Measurements from ENCODE around the gene CRACDL.

CRACDL gene

DNA sequence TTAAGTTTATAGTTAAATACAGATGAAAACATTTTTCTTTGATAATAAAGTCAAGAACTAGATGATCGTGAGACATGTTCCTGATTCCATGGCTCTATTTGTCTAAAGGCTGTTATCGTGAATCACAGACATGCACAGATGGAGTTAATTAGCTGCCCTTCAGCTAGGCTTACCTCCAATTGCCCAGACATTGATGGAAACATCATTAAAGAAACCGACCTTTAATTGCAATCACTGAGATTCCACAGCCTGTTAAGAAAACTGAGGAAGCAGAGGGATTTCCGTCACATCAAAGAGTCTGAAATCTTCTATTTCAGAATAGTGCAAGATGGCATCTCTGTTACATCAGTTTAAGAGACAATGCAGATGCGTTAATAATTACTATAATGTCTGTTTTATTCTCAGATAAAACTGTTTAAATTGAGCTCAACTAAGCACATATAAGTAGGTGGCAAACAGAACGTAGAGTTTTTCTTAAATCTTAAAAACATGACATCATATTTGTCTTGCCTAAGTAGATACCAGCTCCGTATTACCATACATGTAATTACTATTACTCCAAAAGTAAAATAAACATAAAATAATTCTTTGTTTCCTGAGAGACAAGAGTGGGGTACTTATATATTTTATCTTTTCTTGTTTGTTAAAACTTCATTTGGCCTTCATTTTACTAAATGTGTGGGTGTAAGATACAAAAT is 23.9 kb upstream of the CRACDL start:
- H3K27ac ChIP-seq (replicated peaks), result no peak overlapping the region
- no peaks in the 10 kb centered on the region for H3K27me3 ChIP-seq (ENCODE audit: insufficient read depth, poor library complexity, severe bottlenecking)
- TF ChIP-seq SPI1 (IDR thresholded peaks at IDR 0.05; ENCODE audit: borderline replicate concordance, low read depth) (no peak), GABPA (IDR thresholded peaks at IDR 0.05; ENCODE audit: low read depth) (no peak), POLR2AphosphoS5 (IDR thresholded peaks at IDR 0.05; ENCODE audit: low read depth) (no peak)
- TF ChIP-seq, protein P1, sequence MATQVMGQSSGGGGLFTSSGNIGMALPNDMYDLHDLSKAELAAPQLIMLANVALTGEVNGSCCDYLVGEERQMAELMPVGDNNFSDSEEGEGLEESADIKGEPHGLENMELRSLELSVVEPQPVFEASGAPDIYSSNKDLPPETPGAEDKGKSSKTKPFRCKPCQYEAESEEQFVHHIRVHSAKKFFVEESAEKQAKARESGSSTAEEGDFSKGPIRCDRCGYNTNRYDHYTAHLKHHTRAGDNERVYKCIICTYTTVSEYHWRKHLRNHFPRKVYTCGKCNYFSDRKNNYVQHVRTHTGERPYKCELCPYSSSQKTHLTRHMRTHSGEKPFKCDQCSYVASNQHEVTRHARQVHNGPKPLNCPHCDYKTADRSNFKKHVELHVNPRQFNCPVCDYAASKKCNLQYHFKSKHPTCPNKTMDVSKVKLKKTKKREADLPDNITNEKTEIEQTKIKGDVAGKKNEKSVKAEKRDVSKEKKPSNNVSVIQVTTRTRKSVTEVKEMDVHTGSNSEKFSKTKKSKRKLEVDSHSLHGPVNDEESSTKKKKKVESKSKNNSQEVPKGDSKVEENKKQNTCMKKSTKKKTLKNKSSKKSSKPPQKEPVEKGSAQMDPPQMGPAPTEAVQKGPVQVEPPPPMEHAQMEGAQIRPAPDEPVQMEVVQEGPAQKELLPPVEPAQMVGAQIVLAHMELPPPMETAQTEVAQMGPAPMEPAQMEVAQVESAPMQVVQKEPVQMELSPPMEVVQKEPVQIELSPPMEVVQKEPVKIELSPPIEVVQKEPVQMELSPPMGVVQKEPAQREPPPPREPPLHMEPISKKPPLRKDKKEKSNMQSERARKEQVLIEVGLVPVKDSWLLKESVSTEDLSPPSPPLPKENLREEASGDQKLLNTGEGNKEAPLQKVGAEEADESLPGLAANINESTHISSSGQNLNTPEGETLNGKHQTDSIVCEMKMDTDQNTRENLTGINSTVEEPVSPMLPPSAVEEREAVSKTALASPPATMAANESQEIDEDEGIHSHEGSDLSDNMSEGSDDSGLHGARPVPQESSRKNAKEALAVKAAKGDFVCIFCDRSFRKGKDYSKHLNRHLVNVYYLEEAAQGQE (IDR thresholded peaks at IDR 0.05; ENCODE audit: insufficient replicate concordance, low read depth), result no peak
- TF ChIP-seq, protein P2, sequence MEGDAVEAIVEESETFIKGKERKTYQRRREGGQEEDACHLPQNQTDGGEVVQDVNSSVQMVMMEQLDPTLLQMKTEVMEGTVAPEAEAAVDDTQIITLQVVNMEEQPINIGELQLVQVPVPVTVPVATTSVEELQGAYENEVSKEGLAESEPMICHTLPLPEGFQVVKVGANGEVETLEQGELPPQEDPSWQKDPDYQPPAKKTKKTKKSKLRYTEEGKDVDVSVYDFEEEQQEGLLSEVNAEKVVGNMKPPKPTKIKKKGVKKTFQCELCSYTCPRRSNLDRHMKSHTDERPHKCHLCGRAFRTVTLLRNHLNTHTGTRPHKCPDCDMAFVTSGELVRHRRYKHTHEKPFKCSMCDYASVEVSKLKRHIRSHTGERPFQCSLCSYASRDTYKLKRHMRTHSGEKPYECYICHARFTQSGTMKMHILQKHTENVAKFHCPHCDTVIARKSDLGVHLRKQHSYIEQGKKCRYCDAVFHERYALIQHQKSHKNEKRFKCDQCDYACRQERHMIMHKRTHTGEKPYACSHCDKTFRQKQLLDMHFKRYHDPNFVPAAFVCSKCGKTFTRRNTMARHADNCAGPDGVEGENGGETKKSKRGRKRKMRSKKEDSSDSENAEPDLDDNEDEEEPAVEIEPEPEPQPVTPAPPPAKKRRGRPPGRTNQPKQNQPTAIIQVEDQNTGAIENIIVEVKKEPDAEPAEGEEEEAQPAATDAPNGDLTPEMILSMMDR (IDR thresholded peaks at IDR 0.05; ENCODE audit: insufficient read depth, low read length), result no peak
- no peak overlapping the region for H3K4me3 ChIP-seq (replicated peaks; ENCODE audit: insufficient read depth, low read length)
- DNase-seq (ENCODE audit: low read depth in 1 of 2, low spot score in 1 of 2), result no peak

DNA sequence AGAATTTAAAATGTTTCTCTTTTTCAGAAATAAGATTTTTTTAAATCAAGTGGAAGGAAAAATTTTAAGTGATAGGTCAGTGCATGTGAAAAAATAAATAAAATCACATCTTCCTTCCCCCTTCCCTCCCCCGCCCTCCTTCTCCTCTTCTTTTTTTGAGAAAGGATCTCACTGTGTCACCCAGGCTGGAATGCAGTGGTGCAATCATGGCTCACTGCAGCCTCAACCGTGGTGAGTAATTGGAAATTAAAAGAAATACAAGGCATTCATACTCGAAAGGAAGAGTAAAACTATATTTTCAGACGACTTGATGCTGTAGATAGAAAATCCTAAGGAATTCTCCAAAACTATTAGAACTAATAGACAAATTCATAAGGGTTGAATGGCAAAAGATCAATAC is 16.9 kb upstream of the CRACDL start:
- Histone ChIP-seq H3K4me3 (replicated peaks; ENCODE audit: insufficient read depth, low read length) (no peak overlapping the region), H3K27me3 (ENCODE audit: insufficient read depth, poor library complexity, severe bottlenecking) (peaks cover 2% of the 10 kb centered on the region), H3K27ac (replicated peaks) (no peak overlapping the region)
- DNase-seq (ENCODE audit: low read depth in 1 of 2, low spot score in 1 of 2), result no peak
- TF ChIP-seq, protein P2 (IDR thresholded peaks at IDR 0.05; ENCODE audit: insufficient read depth, low read length), result no peak
- TF ChIP-seq SPI1 (IDR thresholded peaks at IDR 0.05; ENCODE audit: borderline replicate concordance, low read depth) (no peak), GABPA (IDR thresholded peaks at IDR 0.05; ENCODE audit: low read depth) (no peak), POLR2AphosphoS5 (IDR thresholded peaks at IDR 0.05; ENCODE audit: low read depth) (no peak)
- TF ChIP-seq, protein P1 (IDR thresholded peaks at IDR 0.05; ENCODE audit: insufficient replicate concordance, low read depth), result no peak

DNA sequence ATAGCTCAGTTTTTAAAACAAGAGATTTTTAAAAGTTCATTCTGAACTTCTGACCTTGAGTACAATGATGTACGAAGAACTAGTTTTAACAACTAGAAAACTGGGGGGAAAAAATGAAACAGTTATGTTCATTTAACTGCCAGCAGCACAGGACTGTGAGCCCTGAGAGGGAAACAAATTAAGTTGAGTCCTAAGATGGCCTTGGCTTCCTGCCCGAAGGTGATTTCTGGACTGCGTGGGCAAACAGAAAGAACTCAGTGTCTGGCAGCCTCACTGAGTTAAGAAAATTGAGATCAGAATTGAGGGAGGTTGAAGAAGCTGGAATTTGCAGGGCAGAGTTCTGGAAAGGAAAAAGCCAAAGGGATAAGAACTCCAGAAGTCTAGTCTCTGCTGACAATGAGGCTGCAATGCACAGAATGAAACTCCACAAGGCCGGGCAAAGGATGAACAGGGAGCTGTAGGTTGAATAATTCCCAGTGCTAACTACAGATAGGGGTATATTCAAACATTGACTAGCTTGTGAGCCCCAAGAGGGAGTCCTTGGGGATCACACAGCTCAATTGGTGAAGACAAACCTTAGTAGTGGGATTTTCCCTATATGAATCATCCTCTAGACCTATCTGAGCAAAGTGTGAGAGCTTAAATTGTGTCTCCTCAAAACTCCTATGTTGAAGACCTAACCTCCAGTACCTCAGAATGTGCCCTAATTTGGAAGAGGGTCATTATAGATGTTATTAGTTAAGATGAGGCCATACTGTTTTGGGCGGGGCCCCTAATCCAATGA is 13.1 kb upstream of the CRACDL start:
- Histone ChIP-seq H3K27ac (replicated peaks) (no peak overlapping the region), H3K27me3 (ENCODE audit: insufficient read depth, poor library complexity, severe bottlenecking) (peaks cover 2% of the 10 kb centered on the region), H3K4me3 (replicated peaks; ENCODE audit: insufficient read depth, low read length) (no peak overlapping the region)
- no peak for DNase-seq (ENCODE audit: low read depth in 1 of 2, low spot score in 1 of 2)
- TF ChIP-seq GABPA (IDR thresholded peaks at IDR 0.05; ENCODE audit: low read depth) (no peak), POLR2AphosphoS5 (IDR thresholded peaks at IDR 0.05; ENCODE audit: low read depth) (no peak)
- TF ChIP-seq, protein P1 (IDR thresholded peaks at IDR 0.05; ENCODE audit: insufficient replicate concordance, low read depth), result no peak
- TF ChIP-seq, protein P2 (IDR thresholded peaks at IDR 0.05; ENCODE audit: insufficient read depth, low read length), result no peak
